Occipital lobe (tissue), 2 donors: ENCODE data around the gene FAT1. TPM values are rescaled to one million over a fixed set of nuclear protein-coding genes. Genes with fewer than 3 reads are reported as not detected.

Source experiments
- DNase-seq: peaks from one replicate; lab custom pipeline; 2025; lab: John Stamatoyannopoulos, UW
- total RNA-seq: library from RNA; depleted of rRNA; stranded (reverse); fragments of >200 nt; gene quantifications from one replicate; pipeline ENCODE4 v1.2.3, GENCODE V29; 2014

FAT1 gene
- total RNA-seq, 1 donor from 2014 or later: 28.4 TPM

DNA sequence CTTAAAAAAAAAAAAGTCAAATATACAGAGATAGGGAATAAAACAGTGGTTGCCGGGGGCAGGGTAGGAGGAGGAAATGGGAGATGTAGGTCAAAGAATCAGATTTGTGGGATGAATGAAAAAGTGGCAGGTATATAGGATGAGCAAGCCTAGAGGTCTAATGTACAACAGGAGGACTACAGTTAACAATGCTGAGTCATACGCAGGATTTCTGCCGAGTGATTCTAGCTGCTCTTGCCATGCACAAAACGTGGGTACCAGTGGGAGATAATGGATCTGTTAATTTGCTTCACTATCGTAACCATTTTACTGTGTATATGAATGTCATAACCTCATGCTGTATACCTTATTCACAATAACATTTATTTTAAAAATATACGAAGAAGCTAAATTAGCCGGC, 157.6 kb downstream of the FAT1 start:
- DNase-seq: no peak

DNA sequence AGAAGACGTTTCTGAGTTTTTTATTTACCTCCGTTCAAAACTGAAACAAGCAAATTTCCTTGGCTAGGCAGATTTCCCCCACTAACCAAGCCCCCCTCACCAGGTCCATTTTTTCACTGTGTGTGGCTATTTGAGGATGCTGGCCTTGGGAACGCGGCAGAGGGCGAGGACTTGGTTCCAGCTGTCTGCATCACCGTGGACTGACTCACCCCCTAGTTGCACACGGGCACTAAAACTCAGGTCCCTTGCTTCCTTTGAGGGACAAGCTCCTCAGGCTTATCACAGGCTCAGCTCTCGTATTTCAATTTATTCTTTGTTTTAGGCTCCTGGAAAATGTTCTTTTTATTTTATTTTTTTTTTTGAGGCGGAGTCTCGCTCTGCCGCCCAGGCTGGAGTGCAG, 159.9 kb downstream of the FAT1 start:
- DNase-seq: no peak

DNA sequence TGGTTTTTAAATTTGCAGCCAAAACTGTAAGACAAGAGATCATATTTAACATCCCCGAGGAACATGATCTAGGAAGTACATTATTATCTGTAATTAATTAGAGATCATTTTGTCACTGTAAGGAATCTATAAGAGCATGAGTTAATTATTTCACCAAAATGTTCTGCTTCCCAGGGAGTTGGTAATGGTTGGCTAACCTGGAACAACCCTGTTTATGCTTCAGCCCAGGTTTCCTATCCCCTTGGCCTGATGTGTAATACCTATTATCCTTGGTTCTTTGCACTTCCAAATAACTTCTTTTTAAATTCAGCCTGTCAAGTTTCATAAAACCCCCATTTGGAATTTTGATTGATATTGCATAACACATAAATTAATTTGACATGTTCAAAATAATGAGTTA, 161.9 kb downstream of the FAT1 start:
- DNase-seq: no peak

DNA sequence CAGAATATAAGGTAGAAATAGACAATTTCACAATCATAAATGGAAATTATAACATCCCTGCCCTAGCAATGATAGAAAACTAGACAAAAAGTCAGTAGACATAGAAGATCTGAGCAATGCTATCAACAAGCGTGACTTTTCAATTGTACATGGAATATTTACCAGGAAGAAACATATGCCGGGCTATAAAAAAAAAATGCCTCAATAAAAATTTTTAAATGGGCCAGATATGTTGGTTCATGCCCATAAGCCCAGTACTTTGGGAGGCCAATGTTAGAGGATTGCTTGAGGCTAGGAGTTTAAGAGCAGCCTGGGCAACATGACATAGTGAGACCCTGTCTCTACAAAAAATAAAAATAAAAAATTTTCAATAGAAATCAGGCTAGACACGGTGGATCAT, 163.0 kb downstream of the FAT1 start:
- no peak for DNase-seq

DNA sequence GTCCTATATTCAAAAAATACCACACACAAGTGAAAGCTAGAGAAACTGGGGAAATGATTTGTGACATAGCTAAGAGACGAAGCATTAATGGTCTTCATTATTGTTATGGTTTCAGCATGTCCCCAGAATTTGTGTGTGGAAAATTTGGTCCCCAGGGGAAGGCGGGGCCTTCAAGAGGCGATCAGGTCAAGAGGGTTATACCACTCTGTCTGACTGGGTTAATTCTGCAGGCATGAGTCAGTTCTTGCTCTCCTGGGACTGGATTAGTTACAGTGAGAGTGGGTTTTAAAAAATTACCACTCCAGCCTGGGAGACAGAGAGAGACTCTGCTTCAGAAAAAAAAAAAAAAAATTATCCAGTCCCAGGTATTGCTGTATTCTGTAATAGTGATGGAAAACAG, 166.2 kb downstream of the FAT1 start:
- no peak for DNase-seq

DNA sequence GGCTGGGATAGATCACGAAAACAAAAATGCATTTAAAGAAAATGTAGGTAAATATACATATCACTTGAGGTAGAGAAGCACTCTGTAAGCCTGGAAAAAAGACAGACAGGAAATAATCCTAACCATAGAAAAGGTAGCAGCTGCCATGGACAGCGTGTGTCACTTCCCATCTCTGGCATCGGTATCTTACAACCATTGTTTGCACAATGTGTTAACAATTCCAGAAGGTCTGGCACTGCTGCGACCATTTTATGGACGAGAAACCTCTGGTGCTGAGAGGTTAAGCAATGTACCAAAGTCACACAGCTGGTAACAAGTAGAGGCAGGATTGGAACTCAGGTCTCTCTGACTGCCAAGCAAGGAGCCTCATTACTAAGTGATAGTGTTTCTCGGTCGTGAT, 166.6 kb downstream of the FAT1 start:
- DNase-seq: no peak

DNA sequence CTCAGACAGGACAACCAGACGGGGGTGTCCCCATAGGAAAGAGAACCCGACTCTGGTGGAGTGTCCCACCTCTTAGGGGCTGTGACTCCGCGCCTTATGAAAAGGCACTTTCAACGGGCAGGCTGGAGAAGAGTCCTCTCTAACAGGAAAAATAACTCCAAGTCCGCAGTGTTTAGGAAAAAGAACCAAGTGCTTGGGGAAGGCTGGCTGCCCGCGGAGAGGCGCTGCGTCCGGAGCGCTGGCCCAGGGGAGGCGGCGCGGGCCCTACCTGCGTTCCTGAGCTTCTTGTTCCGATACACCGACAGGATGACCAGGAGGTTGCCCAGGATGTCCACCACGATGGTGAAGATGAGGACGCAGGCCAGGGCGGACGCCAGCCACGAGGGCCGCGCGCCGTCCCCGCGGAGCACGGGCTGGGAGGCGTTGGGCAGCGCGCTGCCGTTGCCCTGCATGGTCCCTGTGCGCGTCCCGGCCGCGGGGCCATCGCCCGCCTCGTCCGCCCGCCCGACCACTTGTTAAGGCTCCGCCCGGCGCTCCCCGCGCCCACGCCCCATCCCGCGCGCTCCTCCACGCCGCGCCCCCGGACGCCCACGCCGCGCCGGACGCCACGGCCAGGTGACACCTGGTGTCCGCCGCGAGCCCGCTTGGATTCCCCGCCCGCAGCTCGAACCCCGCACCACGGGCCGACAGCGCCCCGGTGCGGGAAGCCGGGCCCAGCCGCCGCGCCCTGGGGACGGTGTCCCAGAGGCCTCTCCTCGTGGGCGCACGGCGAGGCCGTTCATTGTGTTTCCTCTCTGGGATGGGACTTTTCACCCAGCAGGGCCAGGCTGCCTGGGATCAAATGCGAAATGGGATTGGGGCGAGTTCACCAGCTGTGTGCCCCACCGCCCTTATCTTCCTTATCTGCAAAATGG, 168.5 kb downstream of the FAT1 start, which contains the start of gene MTNR1A:
MTNR1A (minus strand) TSS at position 654 of the 914 bp plus-strand sequence; CDS start at position 452, 202 bp downstream.
- no peak for DNase-seq

DNA sequence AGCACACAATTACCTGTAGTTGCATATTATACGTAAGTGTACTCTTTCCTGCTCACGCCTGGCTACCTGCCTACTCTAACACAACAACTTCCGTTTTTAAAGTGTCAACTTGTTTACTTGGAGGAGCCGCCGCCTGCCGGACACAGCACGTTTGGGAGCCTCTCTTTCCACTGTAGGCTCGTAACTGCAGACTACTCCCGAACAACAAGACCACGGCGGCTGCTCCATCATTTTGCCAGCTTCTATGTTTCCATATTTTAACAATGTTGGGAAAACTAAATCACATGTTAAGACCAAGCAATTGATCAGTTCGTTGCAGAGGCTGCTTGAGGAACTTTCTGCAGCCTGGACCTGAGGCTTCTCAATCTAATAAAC, 169.1 kb downstream of the FAT1 start:
- DNase-seq: no peak

DNA sequence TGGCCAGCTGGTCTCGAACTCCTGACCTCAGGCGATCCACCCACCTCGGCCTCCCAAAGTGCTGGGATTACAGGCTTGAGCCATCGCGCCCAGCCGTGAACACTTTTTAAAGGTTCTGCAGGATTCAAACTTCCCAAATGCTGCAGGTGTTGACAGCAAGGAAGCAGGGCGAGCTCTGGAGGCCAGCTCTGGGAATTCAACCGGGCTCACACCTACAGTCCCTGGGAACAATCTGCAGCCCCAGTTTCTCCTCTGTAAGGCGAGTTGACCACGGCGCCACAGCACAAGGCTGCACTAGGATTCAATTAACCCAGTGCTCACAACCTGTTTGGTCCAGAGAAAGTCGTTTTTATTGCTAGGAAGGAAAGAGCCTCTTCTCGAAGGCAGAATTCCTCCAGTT, 169.9 kb downstream of the FAT1 start:
- no peak for DNase-seq

DNA sequence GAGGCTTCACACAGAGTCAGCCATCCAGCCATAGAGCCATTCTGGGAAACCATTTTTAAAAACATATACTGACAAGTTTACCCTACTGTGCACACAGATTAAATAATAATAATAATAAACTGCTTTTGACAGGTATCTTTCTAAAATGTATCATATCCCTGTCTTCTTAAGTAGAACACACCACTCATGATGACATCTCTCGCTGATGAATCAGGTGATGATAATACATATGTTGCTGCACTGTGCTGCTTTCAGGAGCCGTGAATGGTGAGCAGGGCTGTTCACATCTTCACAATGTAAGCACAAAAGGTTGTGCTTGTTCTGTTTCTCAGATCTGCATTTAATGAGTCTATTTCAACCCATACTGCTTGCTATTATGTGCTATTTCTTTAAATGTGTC, 171.8 kb downstream of the FAT1 start:
- DNase-seq: no peak

DNA sequence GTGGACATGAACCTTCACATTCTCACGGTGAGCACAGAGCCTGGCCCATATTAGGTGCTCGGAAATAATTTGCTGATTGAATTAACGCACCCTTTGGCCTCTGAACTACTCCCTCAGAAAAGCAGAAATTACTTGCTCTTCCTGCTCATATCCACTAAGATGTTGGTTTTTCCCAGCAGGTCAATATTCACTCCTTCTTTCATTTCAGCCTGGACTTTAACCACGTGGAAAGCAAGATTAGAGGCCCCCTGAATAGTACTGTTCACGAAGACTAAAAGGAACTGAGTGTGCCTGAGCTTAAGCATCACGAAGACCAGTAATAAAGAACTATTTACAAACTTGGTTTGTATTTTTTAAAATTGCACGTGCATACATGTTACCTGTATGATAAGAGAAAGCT, 178.2 kb downstream of the FAT1 start:
- DNase-seq: no peak

DNA sequence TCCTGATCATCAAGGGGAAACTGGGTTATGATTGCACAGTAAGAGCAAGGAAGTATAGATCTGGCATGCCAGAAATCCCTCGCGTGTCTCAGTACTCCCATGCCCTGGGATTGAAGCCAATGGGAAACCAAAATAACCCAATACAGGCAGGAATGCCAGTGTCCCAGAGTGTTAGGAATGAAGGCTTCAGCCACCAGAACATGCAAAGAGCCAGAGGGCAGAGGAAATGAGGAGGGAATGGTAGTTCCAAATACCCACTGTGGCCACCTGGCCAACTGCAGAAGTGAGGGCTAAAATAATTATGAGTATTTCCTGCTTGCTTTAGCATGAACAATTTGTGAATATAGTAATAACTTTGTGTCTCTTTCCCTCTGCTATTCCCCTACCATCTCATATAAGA, 180.4 kb downstream of the FAT1 start:
- DNase-seq: no peak

DNA sequence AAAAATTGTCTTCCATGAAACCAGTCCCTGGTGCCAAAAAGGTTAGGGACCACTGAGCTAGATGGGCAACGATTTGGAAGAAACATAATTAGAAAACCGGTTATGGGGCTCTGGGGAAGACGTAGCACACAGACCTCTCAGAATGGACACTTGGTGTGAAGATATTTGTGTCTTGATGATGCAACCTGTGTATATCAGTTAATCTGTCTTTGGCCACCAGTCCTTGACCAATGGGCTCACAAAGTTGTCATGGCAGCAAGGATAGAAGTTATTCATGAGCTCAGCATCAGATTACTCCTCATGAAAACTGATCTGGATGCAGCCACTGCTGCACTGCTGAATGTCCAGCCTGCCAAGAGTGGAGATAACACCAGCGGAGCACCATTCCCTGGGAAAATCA, 181.9 kb downstream of the FAT1 start:
- DNase-seq: no peak

DNA sequence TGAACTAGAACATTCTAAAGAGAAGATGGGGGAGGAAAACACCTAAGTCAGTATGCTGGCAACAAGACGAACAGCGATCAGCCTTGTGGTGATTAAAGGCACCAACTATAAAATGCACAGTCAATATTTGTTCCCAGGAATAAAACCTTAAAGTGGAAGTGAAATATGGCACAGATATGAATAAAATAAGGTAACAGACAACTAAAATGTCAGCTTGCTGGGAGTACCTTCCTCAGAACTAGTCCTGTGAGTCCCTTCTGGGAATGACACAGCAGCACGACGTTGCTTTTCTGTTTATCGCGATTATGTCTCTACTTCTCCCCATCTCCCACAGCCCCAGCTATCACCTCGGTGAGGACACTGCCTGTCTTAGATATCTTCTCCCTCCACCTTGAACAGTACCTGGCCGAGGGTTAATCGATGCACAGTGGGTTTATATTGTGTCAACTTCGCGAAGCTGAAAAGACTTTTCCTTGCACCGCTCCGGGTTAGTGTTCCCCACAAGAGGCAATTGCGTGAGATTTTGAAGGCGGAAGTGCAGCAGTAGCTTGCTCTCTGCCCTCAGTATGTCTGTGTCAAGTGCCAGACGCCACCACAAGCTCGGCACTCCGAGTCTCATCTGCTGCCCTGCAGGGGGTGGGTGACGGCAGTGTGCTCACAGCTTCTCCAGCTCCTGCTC, 185.7 kb downstream of the FAT1 start:
- DNase-seq: no peak

Other genes starting within 250 kb of the FAT1 start
- gene MTNR1A, start 168.3 kb downstream of the FAT1 start, total RNA-seq: 0.94 TPM